ENCODE results near the gene TNS1.

TNS1 gene

GRCh38 chr2:217828336-217828735, 174.5 kb downstream of the TNS1 start:
- DNase-seq (ENCODE audit: low read depth) = no peak
- H3K4me3 ChIP-seq (ENCODE audit: low read depth, low read length) = no peak overlapping the region
- TF ChIP-seq CTCF (IDR thresholded peaks at IDR 0.05; ENCODE audit: low read depth, low read length, missing control alignments) = no peak

GRCh38 chr2:217827430-217828201, 175.2 kb downstream of the TNS1 start:
- DNase-seq (ENCODE audit: low read depth) = no peak
- TF ChIP-seq CTCF (IDR thresholded peaks at IDR 0.05; ENCODE audit: low read depth, low read length, missing control alignments) = no peak
- H3K4me3 ChIP-seq (ENCODE audit: low read depth, low read length) = no peak overlapping the region

GRCh38 chr2:217826991-217827390, 175.8 kb downstream of the TNS1 start:
- no peak overlapping the region for H3K4me3 ChIP-seq (ENCODE audit: low read depth, low read length)
- no peak for DNase-seq (ENCODE audit: low read depth)
- no peak for TF ChIP-seq CTCF (IDR thresholded peaks at IDR 0.05; ENCODE audit: low read depth, low read length, missing control alignments)

DNA sequence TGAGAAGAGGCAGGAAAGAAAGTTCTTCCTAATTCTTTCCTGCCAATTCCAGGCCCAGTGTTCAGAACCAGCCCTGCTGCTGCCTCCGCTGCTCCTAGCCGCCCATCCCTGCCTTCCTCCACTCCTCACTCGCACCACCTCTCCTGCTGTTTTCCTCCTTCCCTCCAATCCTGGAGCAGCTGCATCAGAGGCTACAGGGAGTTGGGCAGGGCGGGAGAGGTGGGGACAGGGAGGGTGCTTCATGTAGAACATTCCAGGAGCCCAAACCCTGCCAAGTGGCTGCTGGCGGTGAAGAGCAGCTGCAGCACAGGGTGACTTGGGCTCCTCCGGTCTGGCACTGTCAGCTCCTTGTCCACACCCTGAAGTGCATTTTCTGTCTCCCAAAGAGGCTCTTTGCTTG, 176.3 kb downstream of the TNS1 start:
- H3K4me3 ChIP-seq (ENCODE audit: low read depth, low read length) = no peak overlapping the region
- no peak for TF ChIP-seq CTCF (IDR thresholded peaks at IDR 0.05; ENCODE audit: low read depth, low read length, missing control alignments)
- no peak for DNase-seq (ENCODE audit: low read depth)

DNA sequence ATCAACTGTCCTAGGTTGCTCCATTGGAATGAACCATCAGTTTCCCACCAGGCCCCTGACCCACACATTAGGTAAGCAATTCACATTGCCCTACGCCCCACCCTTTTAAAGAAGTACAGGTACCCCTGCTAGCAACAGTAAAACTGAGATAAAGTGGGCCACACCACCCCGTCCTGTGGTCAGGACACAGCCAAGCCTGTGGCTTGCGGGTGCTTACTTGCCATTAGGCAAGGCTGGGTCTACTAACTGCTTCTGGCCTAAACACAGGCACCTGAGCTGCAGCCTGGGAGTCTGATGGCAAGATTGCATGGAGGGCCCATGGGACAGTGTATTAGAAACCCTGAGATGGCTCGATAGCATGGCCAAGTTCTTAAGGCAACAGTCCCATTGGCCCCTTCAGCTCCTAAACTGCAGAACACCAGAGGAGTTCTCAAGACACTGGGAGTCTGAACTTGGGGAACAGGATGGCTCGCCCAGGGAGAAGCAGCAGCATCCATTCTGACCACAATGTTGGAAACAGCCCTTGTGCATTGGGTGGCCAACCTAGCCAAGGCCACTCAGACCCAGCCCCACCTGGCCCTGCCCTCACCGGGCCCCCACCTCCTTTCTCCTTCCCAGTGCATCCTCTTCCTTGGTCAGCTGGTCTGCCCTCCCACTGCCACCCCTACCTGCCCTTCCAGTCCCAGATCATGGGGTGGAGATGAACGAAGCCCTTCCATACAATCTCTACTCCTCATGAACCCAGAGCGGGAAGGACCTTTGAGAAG, 177.1 kb downstream of the TNS1 start:
- no peak overlapping the region for H3K4me3 ChIP-seq (ENCODE audit: low read depth, low read length)
- DNase-seq (ENCODE audit: low read depth) = no peak
- no peak for TF ChIP-seq CTCF (IDR thresholded peaks at IDR 0.05; ENCODE audit: low read depth, low read length, missing control alignments)

- no peak for TF ChIP-seq CTCF (IDR thresholded peaks at IDR 0.05; ENCODE audit: low read depth, low read length, missing control alignments)
- no peak overlapping the region for H3K4me3 ChIP-seq (ENCODE audit: low read depth, low read length)
- no peak for DNase-seq (ENCODE audit: low read depth)
Observed at GRCh38 chr2:217824223-217824622, 178.6 kb downstream of the TNS1 start.

Measured in GM12864 (cell line).